Astrocyte of the cerebellum (primary cell): ENCODE results near the gene SH3BGR.

ENCODE experiments used
- DNase-seq: peaks from one replicate; pipeline ENCODE4 v3.0.0-alpha.2; 2011; ENCODE audit warnings: low read depth
- H3K4me3 ChIP-seq: 2 replicates; pipeline ENCODE4 v1.5.1; 2011; ENCODE audit warnings: mild to moderate bottlenecking, low read depth, low read length, moderate library complexity
- in situ Hi-C: cut with HindIII; loops from 2 replicates; pipeline ENCODE4 v1.10.0; 2017; ENCODE audit warnings: low sequenced_read_pairs
- TF ChIP-seq, protein P1 (sequence below): IDR thresholded peaks from 2 replicates; pipeline ENCODE4 v1.5.1; 2012; ENCODE audit warnings: low read length, low read depth, moderate library complexity, mild to moderate bottlenecking; ENCODE audit errors: missing control alignments

Gene SH3BGR

DNA sequence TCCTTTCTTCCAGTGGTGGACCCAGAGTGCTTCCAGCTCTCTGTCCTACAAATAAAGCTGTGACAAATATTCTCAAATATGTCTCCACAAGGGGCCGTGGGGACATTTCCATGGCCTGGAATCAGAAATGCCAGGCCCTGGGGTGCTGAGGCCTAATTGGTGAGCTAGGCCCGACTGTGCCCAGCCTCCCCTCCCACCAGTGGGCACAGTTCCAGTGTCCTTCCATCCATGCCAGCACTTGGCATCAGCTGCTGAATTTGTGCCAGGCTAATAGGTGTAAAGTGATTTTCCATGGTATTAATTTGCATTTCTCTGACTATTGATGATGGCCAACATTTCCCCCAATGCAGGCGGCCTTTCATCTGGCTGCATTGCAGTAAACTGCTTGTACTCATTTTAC, 112.4 kb downstream of the SH3BGR start:
- TF ChIP-seq, protein P1, sequence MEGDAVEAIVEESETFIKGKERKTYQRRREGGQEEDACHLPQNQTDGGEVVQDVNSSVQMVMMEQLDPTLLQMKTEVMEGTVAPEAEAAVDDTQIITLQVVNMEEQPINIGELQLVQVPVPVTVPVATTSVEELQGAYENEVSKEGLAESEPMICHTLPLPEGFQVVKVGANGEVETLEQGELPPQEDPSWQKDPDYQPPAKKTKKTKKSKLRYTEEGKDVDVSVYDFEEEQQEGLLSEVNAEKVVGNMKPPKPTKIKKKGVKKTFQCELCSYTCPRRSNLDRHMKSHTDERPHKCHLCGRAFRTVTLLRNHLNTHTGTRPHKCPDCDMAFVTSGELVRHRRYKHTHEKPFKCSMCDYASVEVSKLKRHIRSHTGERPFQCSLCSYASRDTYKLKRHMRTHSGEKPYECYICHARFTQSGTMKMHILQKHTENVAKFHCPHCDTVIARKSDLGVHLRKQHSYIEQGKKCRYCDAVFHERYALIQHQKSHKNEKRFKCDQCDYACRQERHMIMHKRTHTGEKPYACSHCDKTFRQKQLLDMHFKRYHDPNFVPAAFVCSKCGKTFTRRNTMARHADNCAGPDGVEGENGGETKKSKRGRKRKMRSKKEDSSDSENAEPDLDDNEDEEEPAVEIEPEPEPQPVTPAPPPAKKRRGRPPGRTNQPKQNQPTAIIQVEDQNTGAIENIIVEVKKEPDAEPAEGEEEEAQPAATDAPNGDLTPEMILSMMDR: no peak
- in situ Hi-C loops: no loop called here

More for the DNA sequence above, 112.4 kb downstream of the SH3BGR start:
- no peak for DNase-seq
- no peak overlapping the region for H3K4me3 ChIP-seq
